HG03342 (cell line): ENCODE measurements around the gene TMC7.

Experiments
- ATAC-seq: cut with Tn5 transposase; IDR thresholded peaks from one replicate; pipeline ENCODE4 v1.9.1; 2021; ENCODE audit warnings: mild to moderate bottlenecking, moderate library complexity; ENCODE audit not compliant: unreplicated experiment

The TMC7 gene

DNA sequence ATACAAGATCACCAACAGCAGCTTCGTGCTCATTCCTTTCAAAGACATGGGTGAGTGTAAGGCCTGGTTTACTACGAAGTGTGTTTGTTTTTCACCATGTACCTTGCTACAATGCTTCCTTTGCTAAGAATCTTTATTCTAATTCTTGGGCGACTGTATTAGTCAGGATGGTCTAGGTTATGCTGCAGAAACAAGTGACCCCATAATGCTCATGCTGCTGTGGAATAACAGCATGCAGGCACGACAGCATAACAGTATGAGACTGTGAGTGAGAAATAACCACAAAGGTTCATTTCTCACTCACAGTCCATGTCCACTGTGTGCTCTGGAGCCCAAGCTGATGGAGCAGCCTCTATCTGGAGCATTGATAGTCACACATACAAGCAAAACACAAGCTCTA, 38.0 kb downstream of the TMC7 start:
- no peak for ATAC-seq

DNA sequence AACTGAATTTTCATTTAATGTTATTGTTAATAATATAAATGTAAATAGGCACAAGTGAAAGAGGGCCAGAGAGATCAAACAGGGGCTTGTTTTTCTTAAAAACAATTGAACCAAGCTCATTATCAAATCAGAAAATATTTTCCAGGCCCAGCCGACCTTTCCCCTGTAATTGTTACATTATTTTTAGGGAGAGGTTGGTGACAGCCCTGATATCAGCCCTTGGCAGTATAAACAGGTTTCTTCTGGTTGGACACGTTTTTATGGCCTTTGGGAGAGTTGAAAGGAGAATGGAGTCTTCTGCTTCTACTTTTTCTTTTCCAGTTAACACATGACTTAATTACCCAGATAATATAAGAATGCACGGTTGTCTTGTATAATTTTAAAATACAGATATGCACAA, 43.7 kb downstream of the TMC7 start:
- ATAC-seq, result no peak

DNA sequence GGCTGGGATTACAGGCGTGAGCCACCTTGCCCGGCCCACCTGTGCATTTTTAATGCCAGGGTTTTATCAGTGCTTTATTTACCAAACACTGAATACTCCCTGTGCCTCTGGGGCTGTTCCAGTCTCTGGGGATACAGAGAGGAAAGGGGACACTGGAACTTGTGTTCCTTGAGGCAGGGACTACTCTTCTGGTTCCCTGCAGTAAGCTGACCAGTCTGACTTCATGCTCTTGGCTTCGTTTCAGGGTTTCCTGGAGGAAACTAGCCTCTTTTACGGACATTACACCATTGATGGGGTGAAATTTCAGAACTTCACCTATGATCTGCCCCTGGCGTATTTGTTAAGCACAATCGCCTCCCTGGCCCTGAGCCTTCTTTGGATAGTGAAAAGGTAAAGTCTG, 46.2 kb downstream of the TMC7 start:
- no peak for ATAC-seq

DNA sequence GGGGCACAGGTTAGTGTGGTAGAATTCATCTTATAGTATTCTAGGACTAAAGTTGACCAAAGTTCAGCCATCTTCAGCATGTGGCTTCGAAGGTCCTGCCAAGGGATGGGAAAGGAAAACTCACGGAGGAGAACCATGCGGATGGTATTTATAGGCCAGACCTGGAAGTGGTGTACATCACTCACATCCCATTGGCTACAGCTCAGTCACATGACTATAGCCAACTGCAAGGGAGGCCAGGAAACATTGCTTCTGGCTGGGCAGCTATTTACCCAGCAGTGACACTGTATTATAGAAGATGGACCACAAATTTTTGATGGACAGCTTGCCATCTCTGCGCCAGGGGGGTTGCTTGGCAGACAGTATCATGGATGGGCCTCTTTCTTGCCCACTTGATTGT, 48.0 kb downstream of the TMC7 start:
- no peak for ATAC-seq

DNA sequence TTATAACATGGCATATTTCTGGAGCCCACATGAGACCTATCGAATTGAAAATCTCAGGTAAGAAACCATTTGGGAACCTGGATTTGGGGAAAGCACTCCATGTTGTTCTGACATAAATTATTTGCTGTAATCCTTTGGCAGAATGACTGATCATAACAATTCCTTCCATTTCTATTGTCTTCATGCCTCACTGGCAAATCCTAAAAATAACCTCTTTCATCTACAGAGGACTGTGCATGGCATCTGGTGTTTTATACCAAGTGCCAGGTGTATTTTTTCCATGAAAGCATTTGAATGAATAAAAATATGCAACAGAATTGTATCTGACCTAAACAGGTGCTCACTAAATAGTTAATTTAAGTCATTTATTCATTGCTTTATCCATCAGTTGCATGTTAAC, 50.0 kb downstream of the TMC7 start:
- no peak for ATAC-seq

DNA sequence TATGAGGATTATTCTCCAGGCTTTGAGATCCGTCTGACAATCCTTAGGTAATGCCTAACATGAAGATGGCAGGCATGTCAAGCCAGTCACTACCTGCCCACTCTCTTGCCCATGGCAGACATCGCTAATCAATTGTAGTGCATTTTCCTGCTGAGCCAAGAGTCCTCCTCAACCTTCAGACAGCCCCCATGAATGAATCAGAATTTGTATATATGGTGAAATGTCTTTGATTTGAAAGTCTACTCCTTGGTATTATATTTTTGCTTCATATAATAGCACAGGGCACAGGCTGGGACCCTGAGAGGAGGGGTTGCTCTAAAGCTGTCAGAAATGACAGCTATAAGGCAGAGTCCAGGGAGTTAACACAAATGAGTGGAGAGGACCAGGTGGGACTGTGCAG, 56.7 kb downstream of the TMC7 start:
- no peak for ATAC-seq

DNA sequence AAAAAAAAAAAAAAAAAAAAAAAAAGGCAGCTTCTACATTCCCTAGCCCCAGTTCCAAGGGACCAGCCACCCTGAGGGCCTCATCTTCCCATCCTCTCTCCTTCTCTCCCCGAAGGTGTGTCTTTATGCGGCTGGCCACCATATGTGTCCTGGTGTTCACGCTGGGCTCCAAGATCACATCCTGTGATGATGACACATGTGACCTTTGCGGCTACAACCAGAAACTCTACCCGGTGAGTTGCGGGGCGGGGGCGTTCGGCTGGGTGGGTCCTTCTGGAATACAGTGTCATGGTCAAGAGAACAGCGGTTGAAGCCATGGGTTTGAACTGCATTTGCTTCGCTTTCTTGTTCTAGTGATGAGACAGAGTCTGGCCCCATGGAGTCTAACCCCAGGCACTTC, 61.0 kb downstream of the TMC7 start:
- no peak for ATAC-seq

DNA sequence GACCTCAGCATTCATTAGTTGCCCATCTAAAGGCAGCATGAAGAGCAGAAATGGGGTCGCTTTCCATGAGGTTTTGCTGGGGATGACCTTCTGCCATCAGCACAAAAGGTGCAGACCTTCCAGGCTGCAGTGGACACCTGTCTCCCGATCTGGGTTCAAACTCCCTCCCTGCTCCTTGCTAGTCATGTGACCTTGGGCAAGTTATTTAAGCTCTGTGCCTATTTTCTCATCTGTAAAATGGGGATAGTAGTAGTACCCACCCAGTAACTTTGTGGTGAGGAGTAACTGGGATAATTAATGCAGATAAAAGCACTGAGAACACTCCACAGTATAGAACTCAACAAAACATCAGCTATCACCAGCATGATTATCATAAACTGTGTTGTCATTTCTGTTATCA, 62.3 kb downstream of the TMC7 start:
- no peak for ATAC-seq

DNA sequence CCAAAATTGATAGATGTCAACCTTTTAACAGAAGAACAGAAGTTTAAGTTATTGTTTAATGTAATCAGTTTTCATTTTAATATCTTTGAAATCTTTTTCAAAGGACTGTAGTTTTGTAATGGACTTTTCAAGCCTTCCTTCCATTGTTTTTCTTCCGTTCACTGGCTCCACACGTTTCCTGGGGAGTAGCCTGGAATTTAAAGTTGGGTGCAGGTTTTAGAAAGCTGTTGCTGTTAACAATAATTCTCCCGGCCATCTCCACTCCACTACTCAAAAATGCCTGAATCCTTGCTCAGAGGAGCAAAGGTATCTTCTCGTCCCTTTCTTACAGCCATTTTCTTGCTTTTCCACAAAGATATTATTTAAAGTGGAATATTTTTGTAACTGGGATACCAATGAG, 79.0 kb downstream of the TMC7 start:
- ATAC-seq, result no peak

DNA sequence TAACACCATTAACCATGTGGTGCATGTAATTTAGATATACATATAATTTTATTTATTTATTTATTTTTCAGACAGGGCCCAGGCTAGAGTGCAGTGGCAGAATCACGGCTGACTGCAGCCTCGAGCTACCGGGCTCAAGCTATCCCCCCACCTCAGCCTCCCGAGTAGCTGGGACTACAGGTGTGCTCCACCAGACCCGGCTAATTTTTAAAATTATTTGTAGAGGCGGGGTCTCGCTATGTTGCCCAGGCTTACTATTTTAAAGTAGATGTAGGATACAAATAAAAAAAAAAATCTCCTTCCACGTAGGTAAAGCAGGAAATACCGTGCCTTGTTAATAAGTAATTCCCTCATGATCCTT, 83.2 kb downstream of the TMC7 start:
- ATAC-seq, result no peak

DNA sequence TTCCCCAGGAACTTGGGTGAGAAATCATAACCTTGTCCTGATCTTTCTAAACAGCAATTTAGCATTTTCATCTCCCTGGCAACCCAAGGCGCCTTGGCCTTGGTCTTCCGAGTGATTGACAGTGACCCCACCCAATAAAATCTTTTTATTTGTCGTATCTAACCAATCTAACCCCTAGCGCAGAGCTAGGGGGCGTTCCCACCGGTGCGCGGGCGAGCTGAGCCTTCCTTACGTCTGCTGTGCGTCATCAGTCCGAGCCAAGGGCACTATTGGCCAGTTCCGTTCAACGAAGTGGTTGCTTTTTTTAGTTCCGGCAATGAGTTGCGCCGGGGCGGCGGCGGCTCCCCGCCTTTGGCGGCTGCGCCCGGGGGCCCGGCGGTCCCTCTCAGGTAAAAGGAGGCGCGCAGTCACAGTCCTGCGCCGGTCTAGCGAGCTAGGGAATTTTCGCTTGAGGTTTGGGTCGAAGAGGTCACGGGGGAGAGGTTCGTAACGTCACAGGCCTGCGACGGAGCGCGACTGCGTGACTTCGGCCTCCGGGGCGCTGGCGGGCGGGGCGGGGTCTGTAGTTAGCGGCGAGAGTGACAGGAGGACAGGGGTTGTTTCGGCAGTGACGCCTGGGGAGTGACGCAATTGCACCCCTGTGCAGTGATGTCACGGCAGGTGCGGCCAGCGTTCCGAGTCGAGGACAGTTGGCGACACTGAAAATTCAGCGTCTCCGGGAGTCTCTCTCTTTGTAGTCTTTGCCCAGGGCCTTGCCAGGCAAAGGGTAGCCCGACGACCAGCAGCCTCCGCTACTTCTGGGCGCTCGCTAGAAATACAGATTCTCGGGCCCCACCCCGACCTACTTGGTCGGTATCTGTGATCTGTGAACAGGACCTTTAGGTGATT, 83.9 kb downstream of the TMC7 start, which contains the start of gene COQ7:
TSS of gene COQ7 (plus strand) at position 266 of the 888 bp plus-strand sequence. CDS start at position 317, 51 bp downstream.
- ATAC-seq, result peak; percentile 91

DNA sequence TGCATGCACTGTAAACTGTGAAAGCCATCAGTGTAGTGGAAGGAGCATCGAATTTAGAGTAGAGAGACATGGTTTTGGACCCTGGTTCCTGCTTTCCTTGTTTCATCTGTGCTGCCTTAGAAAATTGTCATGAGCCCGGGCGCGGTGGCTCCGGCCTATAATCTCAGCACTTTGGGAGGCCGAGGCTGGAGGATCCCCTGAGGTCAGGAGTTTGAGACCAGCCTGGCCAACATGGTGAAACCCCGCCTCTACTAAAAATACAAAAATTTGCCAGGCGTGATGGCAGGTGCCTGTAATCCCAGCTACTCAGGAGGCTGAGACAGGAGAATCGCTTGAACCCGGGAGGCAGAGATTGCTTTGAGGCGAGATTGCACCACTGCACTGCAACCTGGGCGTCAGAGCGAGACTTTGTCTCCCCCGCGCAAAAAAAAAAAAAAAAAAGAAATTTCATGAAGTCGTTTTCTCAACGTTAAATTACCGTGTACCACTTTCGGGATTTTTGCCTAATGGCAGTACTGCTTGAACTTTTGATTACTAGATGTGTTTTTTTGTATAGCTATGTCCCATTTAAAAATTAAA, 84.6 kb downstream of the TMC7 start:
- no peak for ATAC-seq

DNA sequence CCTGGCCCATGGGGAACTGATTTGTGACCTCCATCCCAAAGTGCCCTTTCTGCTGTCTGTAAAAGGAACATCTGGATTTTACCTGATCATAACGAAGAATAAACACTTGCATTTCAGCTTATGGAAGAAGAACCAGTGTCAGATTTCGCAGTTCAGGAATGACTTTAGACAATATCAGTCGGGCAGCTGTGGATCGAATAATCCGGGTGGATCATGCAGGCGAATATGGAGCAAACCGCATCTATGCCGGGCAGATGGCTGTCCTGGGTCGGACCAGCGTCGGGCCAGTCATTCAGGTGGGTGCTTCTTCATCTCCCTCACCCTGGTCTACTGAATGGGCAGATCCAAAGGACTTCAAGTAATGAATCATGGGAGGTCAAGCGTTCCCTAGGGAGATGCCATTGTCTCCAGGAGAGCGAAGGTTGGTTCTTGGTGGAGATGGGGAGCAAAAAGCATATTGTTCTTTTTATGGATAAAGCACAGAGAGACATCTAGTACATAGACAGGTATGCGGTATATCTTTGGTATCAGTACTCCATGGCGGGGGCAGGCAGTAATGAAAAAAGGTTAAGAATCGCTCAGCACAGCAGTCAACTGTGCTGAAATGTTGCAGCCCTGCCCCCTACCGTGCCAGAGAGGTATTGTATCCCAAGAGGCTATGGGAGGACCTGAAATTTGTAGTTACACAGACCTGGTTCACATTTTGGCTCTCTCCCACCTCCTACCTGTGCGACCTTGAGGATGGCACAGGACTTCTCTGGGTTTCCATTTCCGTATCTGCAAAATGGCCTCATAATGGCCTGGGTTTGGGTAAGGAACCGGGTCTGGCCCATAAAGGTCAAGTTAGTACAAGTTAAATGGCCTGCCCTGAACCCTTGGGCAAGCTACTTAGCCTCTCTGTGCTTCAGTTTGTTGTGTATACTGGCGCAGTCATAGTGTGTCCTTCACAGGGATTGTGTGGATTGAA, 88.4 kb downstream of the TMC7 start:
- no peak for ATAC-seq

DNA sequence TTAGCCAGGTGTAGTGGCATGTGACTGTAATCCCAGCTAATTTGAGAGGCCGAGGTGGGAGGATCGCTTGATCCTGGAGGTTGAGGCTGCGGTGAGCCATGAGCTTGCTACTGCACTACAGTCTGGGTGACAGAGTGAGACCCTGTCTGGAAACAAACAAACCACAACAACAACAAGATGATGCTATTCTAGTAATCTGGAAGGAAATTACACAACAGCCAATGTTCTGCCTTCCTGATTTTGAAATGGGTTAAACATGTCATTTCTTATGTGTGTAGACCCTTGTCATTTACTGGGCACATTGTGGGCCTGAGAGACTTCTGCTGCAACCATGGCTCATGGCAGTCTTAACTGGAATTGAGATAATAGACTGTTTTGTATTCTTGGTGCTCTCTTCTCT, 89.6 kb downstream of the TMC7 start:
- no peak for ATAC-seq

DNA sequence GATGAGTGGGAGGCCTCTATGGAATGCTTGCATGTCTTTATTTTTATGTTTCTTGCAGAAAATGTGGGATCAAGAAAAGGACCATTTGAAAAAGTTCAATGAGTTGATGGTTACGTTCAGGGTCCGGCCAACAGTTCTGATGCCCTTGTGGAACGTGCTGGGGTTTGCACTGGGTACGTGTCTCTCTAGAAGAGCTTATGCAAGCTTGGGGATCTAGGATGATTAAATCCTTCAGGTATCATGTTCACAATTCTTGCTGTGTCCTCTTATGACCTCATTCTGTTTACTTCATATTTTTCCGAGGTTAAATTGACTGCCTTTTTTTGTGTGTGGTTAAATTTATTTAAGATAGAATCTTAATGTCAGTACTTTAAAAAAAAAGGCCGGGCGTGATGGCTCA, 90.1 kb downstream of the TMC7 start:
- no peak for ATAC-seq

DNA sequence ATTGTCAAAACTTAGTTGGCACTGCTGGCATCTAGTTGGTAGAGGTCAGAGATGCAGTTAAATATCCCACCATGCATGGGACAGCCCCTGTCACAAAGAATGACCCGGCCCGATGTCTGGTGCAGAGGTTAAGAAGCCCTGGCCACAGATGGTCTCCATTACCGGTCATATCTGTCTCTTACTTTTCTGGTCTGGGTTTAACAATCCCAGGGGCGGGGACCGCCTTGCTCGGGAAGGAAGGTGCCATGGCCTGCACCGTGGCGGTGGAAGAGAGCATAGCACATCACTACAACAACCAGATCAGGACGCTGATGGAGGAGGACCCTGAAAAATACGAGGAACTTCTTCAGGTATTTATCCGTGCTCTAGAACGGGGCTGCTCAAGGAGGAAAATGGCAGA, 91.8 kb downstream of the TMC7 start:
- ATAC-seq, result no peak

DNA sequence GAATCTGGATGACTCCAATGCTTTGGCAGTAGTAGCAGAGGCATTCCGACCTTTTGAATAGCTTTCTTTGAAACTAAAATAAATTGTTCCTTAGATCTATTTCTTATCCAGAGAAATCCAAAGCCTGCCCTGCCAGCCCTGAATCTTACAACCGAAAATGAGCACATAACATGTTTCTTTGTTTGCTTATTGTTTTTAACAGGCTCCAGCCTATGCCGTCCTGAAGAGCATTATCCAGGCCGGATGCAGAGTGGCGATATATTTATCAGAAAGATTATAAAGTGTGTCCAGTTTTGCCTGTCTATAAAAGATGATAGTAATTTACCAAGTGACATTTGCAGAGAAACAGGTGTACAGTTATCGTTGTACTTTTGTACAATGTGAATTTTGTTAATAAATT, 94.1 kb downstream of the TMC7 start:
- ATAC-seq, result no peak

DNA sequence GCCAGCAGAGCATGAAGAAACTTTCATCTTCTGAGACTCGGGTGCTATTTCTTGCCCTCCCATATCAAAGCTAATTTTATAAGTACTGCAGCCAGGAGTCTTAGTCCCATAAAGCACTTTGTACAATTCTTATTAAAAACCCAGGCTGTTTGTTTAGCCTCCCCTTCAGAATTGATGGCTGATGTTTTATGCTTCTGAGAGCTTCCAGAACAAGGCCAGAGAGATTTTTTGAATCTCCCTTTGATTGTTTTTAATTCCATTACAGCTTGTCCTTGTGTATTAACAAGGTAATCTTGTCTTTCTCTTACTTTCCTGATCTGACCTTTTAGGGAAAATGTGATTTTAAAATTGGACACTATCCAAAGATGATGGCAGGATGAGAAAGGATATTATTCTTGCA, 99.9 kb downstream of the TMC7 start:
- ATAC-seq, result no peak

DNA sequence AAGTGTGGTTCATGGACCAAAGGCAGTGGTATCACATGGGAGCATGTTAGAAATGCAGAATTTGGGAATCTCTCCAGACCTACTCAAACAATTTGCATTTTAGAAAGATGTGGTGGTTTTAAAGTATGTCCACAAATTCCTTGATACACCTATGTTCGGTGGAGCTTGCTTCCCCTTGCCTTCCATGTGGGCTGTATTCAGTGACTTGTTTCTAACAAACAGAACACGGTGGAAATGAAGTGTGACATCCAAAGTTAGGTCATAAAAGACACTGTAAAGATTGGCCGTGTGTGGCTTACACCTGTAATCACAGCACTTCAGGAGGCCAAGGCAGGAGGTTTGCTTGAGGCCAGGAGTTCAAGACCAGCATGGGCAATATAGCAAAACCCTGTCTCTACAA, 100.4 kb downstream of the TMC7 start:
- no peak for ATAC-seq

DNA sequence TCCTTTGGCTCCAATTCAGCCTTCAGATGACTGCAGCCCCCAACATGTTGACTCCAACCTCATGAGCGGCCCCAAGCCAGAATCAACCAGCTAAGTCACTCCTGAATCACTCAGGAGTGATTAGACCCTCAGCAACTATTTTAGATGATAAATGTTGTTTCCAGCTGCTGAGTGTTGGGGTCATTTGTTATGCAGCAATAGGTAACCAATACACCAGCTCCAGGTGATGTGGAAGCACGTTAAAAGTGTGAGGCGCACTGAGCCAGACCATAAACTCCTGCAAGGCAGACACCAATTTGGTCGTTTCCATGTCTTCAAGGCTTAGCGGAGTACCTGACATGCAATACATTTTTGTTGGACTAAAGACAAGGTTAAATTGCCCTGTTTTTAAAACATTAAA, 101.1 kb downstream of the TMC7 start:
- ATAC-seq, result no peak

DNA sequence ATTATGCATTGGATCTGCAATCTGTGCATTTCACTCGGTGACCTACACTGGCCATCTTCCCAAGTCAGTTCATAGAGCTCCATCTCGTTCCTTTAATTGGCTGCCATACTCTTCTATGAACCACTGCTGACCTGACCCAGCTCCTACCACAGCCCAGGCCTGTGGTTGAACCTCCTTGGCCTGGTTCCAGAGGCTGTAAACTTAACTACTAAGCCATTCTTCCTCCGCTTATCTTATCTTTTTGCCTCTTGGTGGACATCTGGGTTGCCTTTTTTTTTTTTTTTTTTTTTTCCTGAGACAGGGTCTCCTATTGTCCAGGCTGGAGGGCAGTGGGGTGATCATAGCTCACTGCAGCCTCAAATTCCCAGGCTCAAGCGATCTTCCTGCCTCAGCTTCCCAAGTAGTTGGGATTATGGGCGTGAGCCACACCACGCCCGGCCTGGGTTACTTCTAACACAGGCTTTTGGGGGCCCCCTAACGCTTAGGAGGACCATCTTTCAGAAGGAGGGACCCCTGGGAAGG, 102.0 kb downstream of the TMC7 start:
- no peak for ATAC-seq
